MM.1S (cell line): ENCODE data around the gene GYPE.
"Not testable (repeated sequence)": the region's sequence is repeated elsewhere in the genome, so short reads cannot be mapped to it uniquely, and the experiment has no call there.

Source experiments
- CTCF ChIP-seq: fragments of 300-600 bp; sonication (generic); IDR thresholded peaks from 2 replicates; pipeline ENCODE4 v1.5.1; 2016; ENCODE audit warnings: antibody characterized with exemption, low read length, mixed read lengths
- EZH2 ChIP-seq: fragments of 300-600 bp; sonication (generic); optimal IDR thresholded peaks from 2 replicates; pipeline ENCODE3; 2017; ENCODE audit warnings: low read depth, mild to moderate bottlenecking, antibody characterized with exemption, low read length, mixed read lengths

- TF ChIP-seq CTCF, EZH2: not testable (repeated sequence)
Observed at GRCh38 chr4:143879561-143879960, 25.8 kb downstream of the GYPE start.
